GM19468 (cell line): Measurements from ENCODE around the gene SSH2.

ENCODE experiments used
- ATAC-seq: cut with Tn5 transposase; IDR thresholded peaks from one replicate; pipeline ENCODE4 v1.9.1; 2021; ENCODE audit warnings: mild to moderate bottlenecking, moderate library complexity, moderate number of reproducible peaks; ENCODE audit not compliant: unreplicated experiment; ENCODE audit errors: extremely low read depth

SSH2 gene

DNA sequence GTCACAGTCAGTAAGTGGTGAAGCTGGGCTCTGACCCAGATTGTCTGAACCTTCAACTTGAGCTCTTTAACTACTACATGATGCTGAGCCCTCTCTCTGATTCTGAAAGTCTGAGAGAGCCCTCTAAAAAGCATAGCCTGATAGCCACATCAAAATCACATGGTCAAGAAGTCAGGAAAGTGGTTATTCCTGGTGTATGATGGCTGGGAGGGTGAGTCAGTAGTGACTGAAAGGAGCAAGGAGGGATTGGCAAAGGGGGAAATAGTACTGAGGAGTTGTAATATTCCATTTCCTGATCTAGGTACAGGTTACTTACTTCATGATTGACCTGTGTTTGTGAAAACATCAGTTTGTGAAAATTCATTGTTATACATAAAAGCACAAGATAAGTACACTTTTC, 89.1 kb downstream of the SSH2 start:
- no peak for ATAC-seq

DNA sequence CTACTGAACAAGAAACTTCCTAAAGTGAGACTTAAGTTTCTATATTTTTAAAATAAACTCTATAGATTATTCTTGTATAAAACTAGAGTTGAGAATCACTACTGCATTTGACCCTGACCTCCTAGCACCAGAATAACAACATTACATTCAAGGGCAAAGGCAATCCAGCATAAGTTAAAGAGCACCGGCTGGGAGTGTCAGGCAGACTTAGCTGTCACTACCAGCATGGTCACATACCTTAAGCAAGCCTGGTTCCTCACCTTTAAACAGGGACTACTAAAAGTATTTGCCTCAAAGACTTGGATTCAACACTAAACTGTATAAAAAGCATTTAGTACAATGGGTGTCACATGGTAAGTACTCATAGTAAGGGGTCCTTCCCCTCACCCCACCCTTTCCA, 90.4 kb downstream of the SSH2 start:
- ATAC-seq: no peak

DNA sequence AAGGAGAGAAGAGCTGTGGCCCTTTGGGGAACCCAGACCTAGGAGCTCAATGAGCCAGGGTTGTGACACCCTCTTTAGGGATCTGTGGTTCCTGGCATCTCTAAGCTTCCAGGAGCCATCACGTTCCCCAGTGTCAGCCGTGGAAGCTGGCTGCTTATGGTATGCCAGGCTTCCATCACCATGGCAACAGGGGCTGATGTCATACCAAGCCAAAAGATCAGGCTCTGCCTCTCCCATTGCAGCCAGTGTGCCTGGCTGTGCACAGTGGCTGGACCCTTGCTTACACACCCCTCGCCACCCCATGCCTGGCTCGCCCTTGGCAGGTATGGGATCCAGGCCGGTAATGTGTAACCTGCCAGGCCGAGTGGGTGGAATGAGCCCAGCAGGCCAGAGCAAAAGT, 91.1 kb downstream of the SSH2 start:
- no peak for ATAC-seq

DNA sequence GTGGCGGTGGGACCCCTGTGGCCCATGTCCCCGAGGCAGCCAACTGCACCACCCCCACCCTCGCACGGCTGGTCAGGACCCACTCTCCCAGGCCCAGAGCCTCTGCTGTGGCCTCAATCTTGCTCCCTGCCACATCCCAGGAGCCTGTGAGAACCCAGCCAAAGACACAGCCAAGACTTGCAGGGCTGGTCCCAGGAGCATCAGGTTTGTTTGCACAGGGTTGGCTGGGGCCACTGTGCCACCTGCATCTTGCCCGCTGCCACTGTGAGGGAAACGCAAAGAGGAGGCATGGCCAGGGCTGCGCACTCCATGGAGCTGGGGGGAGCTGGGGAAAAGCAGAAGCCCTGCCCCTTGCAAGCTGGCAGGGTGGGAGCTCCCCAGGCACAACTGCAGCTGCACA, 92.5 kb downstream of the SSH2 start:
- no peak for ATAC-seq

DNA sequence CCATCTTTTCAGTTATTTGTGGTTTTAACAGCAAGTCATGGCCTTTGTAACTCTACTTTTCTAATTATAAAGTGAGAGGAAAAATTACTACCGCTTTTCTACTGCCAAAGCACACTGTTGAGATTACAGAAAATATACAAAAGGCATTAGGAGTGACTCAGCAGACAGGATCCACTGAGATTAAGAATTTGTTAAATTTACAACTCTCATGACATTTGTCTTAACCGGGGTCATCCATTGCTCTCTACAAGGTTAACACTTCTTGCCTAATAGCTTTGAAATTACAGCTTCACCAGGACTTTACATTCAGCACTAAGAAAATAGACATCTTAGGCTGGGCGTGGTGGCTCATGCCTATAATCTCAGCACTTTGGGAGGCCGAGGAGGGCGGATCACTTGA, 93.4 kb downstream of the SSH2 start:
- no peak for ATAC-seq

DNA sequence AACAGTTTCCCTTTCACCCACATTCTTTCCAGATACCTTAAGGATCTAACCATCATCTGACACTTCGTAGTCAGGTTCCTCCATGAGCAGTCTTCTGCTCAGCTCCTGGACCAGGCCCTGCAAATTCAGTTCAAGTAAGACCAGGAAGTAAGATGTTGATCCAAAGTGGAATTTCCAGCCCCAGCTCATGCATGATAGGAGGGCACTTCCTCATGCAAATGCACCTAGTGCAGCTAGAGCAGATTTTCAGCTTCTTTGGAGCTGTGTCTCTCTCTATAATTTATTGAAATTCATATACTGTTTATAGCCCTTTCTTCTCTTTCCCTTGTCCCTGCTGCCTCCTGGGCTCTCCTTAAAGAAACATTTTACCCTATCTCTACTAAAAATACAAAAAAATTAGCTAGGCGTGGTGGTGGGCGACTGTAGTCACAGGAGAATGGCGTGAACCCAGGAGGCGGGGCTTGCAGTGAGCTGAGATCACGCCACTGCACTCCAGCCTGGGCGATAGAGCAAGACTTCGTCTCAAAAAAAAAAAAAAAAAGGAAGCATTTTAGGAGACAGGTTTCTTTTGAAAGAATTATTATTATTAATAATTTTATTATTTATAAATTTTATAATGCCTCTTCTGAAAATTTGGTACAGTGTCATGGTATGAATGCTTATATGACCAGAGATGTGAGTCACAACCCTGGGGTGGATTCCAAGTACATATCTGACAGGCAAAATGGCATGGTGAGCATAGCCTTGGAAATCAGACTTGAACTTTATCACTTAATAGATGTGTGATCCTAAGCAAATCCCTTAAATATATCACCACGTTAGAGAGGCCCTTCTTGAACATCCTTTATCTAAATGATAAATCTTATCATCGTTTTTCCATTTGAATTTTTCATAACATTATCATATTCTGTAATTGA, 94.3 kb downstream of the SSH2 start:
- ATAC-seq: no peak

DNA sequence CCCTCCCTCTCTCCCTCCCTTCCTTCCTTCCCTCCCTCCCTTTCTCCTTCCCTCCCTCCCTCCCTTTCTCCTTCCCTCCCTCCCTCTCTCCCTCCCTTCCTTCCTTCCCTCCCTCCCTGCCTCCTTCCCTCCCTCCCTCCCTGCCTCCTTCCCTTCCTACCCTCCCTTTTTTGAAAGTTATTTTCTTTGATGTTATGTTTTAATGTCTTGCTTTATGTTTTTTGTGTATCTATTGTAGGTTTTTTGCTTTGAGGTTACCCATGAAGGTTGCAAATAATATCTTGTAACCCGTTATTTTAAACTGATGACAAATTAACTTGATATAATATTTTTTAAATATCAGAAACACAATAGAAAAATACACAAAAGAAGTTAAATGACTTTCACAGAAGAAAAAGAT, 96.2 kb downstream of the SSH2 start:
- no peak for ATAC-seq

DNA sequence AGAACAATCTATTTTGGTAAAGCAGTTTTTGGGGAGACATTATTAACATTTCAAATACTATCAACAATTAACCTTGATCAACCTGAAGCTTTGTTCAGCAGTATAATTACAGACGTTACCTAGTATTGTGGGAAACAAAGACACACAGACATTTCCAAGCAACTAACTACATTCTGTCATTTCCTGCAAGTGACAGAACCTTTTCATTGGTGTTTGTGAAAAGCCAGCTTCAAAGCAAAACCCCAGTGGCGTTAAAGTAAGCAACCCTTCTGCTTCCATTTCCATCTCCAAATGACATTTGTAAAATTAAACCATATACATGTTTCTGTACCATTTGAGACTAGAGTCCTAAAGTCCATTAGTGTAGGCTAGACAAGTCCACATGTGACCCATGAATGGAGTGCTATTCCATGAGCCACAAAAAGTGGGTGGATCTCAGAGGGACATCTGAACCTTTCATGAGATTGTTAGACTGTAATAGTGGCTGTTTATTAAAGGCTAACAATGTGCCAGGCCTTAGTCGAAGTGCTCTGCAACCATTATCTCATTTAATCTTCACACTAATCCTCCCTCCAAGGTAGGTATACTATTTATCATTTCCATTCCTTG, 101.2 kb downstream of the SSH2 start:
- no peak for ATAC-seq

DNA sequence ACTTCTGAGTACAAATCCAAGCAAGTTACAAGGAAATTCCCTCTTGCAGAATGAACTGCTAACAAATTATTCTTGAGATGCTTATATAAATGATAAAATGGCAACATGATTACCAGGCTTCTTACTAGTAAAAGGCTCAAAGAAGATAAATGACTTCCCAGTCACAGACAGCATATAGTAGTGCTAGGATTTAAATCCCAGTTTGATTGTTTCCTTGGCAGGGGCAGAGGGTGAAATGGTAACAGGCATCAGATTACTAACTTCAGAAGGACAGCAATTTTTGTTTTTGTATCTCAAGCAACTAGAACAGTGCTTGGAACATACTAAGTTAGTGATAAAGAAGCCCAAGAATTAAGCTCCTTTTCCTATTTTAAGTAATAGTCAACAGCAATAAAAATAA, 102.8 kb downstream of the SSH2 start:
- ATAC-seq: no peak

DNA sequence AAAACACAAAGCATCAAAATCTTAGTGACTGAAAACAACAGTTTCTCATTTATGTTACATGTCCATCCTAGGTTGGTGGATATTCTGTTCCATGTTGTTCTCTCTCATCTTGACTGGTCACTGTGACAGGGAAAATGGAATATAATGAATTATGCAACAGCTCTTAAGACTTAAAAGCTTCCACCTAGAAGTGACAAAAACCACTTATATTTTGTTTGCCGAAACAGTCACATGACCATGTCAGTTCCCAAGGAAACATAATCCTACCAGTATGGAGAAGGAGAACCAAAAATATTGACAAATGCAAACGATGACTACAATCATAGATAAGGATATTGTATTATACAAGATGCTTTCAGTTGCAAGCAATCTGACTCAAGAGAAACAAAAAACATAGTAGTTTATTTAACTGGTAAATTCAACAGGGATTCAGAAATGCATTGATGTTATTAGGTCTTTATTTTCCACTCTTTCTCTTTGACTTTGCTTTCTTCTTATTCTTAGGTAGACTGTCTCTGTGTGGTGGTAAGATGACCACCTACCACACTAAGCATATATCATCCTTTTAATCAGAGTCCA, 103.8 kb downstream of the SSH2 start:
- no peak for ATAC-seq

DNA sequence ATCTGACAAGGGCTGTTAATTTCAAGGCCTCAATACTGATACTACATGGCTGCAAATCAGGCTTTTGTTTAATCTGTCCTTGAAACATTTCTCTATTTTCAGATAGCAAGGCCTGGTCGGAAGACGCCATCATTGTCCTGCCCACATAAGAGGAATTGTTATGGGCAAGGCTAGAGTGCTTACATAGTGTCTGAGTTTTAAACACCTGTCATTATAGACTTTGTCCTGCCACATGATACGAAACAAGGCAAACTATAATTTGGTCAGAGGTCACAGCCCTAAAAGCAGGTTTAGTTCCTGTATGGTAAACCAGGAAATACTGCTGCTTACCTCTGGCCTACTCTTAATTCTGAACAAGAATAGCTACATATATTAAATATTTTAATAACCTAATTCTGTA, 104.4 kb downstream of the SSH2 start:
- ATAC-seq: no peak

DNA sequence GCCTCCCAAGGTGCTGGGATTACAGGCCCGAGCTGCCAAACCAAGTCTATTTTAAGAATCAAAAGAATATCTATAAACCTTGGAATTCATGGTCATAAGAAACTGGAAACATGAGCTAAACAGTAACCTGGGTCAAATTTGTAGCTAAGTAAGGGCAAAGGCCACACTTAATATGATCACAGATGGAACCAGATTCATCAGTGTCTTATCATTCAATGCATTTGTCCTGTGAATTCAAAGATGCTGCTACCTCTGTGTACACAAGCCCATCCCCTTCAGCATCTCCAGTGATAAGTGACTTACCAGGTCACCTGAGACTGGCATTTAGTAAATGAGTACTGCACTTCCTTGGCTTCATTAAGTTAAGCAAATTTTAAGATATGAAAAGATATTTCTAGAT, 108.1 kb downstream of the SSH2 start:
- no peak for ATAC-seq

DNA sequence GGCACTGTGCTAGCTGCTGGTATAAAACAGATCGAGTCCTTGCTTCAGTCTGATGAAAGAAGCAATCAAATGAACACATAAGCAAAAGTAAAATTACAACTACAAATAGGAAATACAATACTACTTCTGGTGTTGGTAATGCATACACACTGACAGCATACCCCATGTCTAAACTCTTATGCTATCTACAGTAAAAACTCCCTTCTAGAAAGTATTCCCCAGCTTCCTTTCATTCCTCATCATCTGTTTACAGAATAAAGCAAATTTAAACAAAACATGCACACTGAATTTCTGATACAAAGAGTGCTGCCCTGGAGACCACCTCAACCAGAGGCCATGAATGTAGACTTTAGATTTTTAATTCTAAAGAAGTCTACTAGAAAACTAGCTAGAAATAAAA, 109.6 kb downstream of the SSH2 start:
- ATAC-seq: no peak

DNA sequence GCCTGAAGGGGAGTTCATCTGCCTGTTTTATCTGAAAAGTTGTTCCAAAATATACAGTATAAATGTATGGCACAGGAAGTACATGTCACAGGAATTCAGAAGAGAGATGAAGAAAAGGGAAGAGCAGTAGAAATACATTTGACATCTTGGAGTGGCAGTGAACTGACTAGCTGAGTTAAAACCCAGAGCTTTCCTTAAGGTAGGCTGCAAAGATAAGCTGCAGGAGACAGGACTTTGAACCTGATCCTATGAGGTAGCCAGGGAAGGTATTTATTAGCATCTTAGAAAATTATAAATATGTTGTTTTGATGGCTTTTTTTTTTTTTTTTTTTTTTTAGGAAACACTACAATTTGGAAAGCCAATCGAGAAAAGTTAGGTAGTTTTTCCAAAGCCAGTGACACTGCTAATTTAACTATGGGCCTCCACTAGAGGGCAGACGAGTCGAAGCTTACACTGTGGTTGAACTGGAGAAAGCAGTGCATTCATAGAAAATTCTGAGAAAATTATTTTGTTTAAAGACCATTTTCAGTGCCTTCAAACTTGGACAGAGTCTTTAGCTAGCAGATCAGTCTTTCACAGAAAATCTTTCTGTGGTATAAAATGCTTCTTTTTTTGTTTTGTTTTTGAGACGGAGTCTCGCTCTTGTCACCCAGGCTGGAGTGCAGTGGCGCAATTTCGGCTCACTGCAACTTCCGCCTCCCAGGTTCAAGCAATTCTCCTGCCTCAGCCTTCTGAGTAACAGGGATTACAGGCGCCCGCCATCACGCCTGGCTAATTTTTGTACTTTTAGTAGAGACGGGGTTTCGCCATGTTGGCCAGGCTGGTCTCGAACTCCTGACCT, 122.3 kb downstream of the SSH2 start:
- ATAC-seq: no peak

DNA sequence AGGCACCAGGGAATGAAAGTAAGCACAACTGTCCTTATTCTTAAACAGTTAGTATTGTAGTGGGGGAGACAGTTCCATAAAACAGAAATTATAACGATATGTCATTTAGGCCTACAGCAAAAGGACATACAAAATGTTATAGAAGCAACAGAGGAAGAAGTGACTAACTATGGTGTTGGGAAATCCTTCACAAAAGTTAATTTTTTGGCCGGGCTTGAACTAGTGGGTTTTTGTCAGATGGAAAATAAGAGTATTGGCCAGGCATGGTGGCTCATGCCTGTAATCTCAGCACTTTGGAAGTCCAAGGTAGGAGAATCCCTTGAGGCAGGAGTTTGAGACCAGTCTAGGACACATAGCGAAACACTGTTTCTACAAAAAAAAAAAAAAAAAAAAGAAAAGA, 127.8 kb downstream of the SSH2 start:
- no peak for ATAC-seq

DNA sequence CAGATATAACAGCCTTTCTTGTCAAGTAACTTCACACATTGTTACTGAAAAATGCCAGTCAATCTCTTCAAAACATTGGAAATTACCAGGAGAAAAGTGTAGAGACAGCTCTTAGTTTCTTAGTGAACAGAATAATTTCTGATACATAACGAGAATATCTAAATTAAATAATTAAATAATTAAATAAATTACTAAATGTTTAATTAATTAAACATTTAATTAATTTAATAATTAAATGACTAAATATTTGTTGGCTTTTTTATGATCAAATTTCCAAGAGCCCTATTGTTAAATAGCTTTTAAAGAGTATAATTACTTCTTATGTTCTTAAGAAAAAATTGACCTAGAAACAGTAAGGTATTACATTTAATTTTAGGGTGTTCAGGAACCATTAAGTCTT, 129.6 kb downstream of the SSH2 start:
- no peak for ATAC-seq

DNA sequence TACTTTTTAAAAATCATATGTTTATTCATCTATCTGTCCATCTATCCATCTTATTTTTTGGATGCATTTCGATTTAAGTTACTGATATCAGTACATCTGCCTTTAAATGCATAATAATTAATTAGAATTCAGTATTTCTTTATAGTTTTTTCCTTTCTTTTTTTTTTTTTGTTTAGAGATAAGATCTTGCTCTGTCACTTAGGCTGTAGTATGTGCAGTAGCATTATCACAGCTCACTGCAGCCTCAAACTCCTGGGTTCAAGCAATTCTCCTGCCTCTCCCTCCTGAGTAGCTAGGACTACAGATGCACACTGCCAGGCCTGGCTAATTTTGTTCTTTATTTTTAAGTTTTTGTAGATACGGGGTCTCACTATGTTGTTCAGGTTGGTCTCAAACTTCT, 133.4 kb downstream of the SSH2 start:
- no peak for ATAC-seq

DNA sequence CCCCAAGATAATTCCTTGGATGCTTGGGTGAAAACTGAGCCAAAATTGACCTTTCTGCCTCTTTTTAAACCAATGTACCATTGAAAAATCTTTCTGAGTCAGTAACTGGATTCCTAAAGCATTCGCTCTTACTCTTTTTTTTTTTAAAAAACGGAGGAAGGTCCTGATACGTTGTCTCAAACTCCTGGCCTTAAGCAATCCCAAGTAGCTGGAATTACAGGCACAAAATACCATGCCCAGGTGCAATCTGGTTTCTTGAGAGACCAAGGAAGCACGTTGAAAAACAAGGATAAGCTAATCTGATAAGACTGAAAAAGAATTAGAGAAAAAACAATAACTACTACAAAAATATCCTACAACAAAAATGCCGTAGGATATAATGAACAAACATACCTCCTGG, 136.5 kb downstream of the SSH2 start:
- no peak for ATAC-seq

DNA sequence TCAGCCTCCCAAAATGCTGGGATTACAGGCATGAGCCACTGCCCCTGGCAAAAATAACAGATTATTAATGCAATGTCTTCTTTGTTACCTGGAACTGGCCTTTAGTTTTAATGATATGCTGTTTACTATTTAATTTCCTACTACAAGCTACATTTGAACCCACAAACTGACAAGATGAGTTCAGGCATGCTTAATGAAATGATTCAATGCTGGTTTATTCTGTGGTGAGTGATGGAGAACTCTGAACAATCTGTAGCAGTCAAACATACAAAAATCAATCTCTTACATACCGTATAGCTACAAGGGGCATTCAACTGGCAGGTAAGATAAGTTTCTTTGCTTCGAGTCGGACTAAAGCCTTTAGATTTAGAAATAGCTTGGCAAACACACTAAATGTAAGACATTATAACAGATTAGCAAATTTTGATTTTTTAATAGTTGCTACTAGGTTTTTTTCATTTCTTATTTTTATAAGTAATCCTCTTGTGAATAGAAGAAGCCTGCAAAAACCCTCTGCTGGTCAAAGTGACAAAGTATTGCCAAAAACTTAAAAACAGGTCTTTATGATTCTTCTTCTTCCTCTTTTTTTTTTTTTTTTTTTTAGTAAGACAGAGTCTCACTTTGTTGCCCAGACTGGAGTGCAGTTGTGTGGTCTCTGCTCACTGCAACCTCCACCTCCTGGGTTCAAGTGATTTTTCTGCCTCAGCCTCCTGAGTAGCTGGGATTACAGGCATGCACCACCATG, 138.5 kb downstream of the SSH2 start:
- no peak for ATAC-seq
